Endothelial cell of umbilical vein (primary cell): ENCODE measurements around the gene DACT2. TPM values are rescaled to one million over a fixed set of nuclear protein-coding genes. Genes with fewer than 3 reads are reported as not detected.

Experiments
- BruUV-seq: library from RNA; stranded (reverse); fragments of 400-500 nt; replicated peaks from 2 replicates; lab custom pipeline; 2021; lab: Mats Ljungman, UMichigan
- CTCF ChIA-PET: fragments of 300-600, 350-600 bp; sonication (Branson Sonifier 250); formaldehyde crosslinking; loops from one replicate; lab custom pipeline; 2021; ENCODE audit warnings: antibody characterized with exemption, inconsistent platforms; lab: Charles Lee
- POLR2A ChIA-PET: fragments of 300-600, 350-600 bp; sonication (Branson Sonifier 250); formaldehyde crosslinking; loops from one replicate; lab custom pipeline; 2021; ENCODE audit warnings: antibody characterized with exemption, inconsistent platforms; lab: Charles Lee
- DNase-seq: peaks from one replicate; pipeline ENCODE4 v3.0.0-alpha.2; 2011; ENCODE audit warnings: low read depth, low spot score
- FAIRE-seq: peaks from 2 replicates; lab custom pipeline; 2011; peaks lifted over from hg19 to GRCh38; lab: Jason Lieb, UNC
- H2AFZ ChIP-seq: 2 replicates; pipeline ENCODE4 v1.6.0; 2012; ENCODE audit warnings: low read depth, low read length, control low read depth, inconsistent platforms
- H3K27ac ChIP-seq: 2 replicates; pipeline ENCODE4 v1.5.1; 2011; ENCODE audit warnings: low read depth, mild to moderate bottlenecking, control low read depth, low read length, moderate library complexity; ENCODE audit not compliant: insufficient read depth
- H3K27me3 ChIP-seq, 2 experiments: 2 replicates each; pipeline versions ENCODE4 v1.6.0 to v1.6.1; 2011; ENCODE audit warnings: low read length in 2 of 2, mixed read lengths in 1 of 2; ENCODE audit not compliant: control insufficient read depth in 2 of 2, insufficient read depth in 2 of 2
- H3K36me3 ChIP-seq, 2 experiments: 2 replicates in 1 of 2; 3 replicates in 1 of 2; pipeline ENCODE4 v1.5.1; 2011; ENCODE audit warnings: low read length in 2 of 2, mild to moderate bottlenecking in 1 of 2, moderate library complexity in 1 of 2; ENCODE audit not compliant: control insufficient read depth in 2 of 2, insufficient read depth in 2 of 2; ENCODE audit errors: extremely low read depth in 1 of 2
- H3K4me1 ChIP-seq: 3 replicates; pipeline ENCODE4 v1.5.1; 2011; ENCODE audit warnings: mild to moderate bottlenecking, low read length; ENCODE audit not compliant: control insufficient read depth, insufficient read depth; ENCODE audit errors: extremely low read depth
- H3K4me2 ChIP-seq: 2 replicates; pipeline ENCODE4 v1.6.1; 2011; ENCODE audit warnings: low read length, control low read depth, mixed read lengths; ENCODE audit not compliant: insufficient read depth
- H3K4me3 ChIP-seq, 3 experiments: fragments of 200-600 bp in 1 of 3; sonication (generic), shearing (Covaris generic) in 1 of 3; replicated peaks in 1 of 3; 2 replicates each; pipeline ENCODE4 v1.5.1; 2011 to 2016; ENCODE audit warnings: control low read depth in 3 of 3, low read length in 3 of 3, mild to moderate bottlenecking in 2 of 3, inconsistent platforms in 1 of 3, low read depth in 1 of 3, moderate library complexity in 1 of 3; ENCODE audit not compliant: insufficient read depth in 1 of 3
- H3K79me2 ChIP-seq: 2 replicates; pipeline ENCODE4 v1.6.0; 2012; ENCODE audit warnings: low read length, inconsistent platforms; ENCODE audit not compliant: control insufficient read depth, insufficient read depth
- H3K9ac ChIP-seq: replicated peaks from 2 replicates; pipeline ENCODE3; 2011; ENCODE audit warnings: low read length, control low read depth; ENCODE audit not compliant: insufficient read depth; ENCODE audit errors: extremely low read depth
- H3K9me1 ChIP-seq: replicated peaks from 3 replicates; pipeline ENCODE4 v1.6.0; 2011; ENCODE audit warnings: mild to moderate bottlenecking, low read length; ENCODE audit not compliant: control insufficient read depth, insufficient read depth; ENCODE audit errors: extremely low read depth
- H3K9me3 ChIP-seq: replicated peaks from 2 replicates; pipeline ENCODE4 v1.5.1; 2012; ENCODE audit warnings: low read length, inconsistent platforms; ENCODE audit not compliant: control insufficient read depth, insufficient read depth
- H4K20me1 ChIP-seq: replicated peaks from 2 replicates; pipeline ENCODE3; 2011; ENCODE audit warnings: mild to moderate bottlenecking, low read length; ENCODE audit not compliant: control insufficient read depth, insufficient read depth; ENCODE audit errors: extremely low read depth
- EZH2 ChIP-seq: IDR thresholded peaks from 2 replicates; pipeline ENCODE4 v1.6.1; 2012; ENCODE audit warnings: borderline replicate concordance, low read depth, mild to moderate bottlenecking, moderate library complexity, low read length, inconsistent platforms; ENCODE audit not compliant: severe bottlenecking
- FOS ChIP-seq: IDR thresholded peaks from 2 replicates; pipeline ENCODE4 v1.6.1; 2011; ENCODE audit warnings: mild to moderate bottlenecking, low read length, moderate library complexity, borderline replicate concordance; ENCODE audit not compliant: insufficient read depth
- GATA2 ChIP-seq: IDR thresholded peaks from 2 replicates; pipeline ENCODE4 v1.7.0; 2011; ENCODE audit warnings: low read depth, mild to moderate bottlenecking, moderate library complexity, mixed read lengths, low read length; ENCODE audit not compliant: insufficient read length, insufficient read depth
- JUN ChIP-seq: IDR thresholded peaks from 2 replicates; pipeline ENCODE4 v1.6.1; 2011; ENCODE audit warnings: borderline replicate concordance, low read depth; ENCODE audit not compliant: insufficient read length, insufficient read depth
- MAX ChIP-seq: IDR thresholded peaks from 2 replicates; pipeline ENCODE4 v1.6.1; 2011; ENCODE audit not compliant: insufficient read depth, insufficient read length
- MYC ChIP-seq: IDR thresholded peaks from one replicate; pipeline ENCODE4 v1.6.1; 2011; ENCODE audit warnings: mild to moderate bottlenecking, low read depth, low read length
- POLR2A ChIP-seq: IDR thresholded peaks from 2 replicates; pipeline ENCODE4 v1.6.1; 2012; ENCODE audit warnings: low read depth, mild to moderate bottlenecking, control low read depth, low read length
- POLR2AphosphoS5 ChIP-seq: IDR thresholded peaks from 2 replicates; pipeline ENCODE4 v1.6.1; 2012; ENCODE audit warnings: low read depth, mild to moderate bottlenecking, control low read depth, low read length, moderate library complexity; ENCODE audit not compliant: insufficient read depth
- dilution Hi-C: fragments of 300-500 bp; cut with MboI; formaldehyde crosslinking; loops from one replicate; pipeline ENCODE4 v1.15.0; 2019; ENCODE audit warnings: low sequenced_read_pairs; ENCODE audit not compliant: extremely low pct_ligation_motif_present
- intact Hi-C: fragments of 100-400 bp; cut with micrococcal nuclease; formaldehyde crosslinking; loops from one replicate; pipeline ENCODE4 v1.10.0; 2022
- polyA plus RNA-seq, 4 experiments: library from polyadenylated mRNA; depleted of rRNA in 3 of 4; stranded (reverse) in 3 of 4; unstranded in 1 of 4; fragments of >200 nt; gene quantifications; 2 replicates each; pipeline versions ENCODE4 v1.2.1 to v1.2.3, GENCODE V29; 2011 to 2012; ENCODE audit warnings: missing spikeins in 1 of 4
- total RNA-seq: library from RNA; stranded (reverse); gene quantifications from 2 replicates; pipeline ENCODE4 v1.2.3, GENCODE V29; 2021
- TF ChIP-seq, protein P1 (sequence below), 2 donors: IDR thresholded peaks; 1 replicate in 1 of 2; 2 replicates in 1 of 2; pipeline ENCODE4 v1.5.1; 2011; ENCODE audit warnings: low read length in 2 of 2, mild to moderate bottlenecking in 2 of 2, moderate library complexity in 2 of 2, control low read depth in 1 of 2, inconsistent platforms in 1 of 2, low read depth in 1 of 2; ENCODE audit not compliant: insufficient read depth in 1 of 2; ENCODE audit errors: extremely low read depth in 1 of 2

DACT2 gene
- total and polyA plus RNA-seq, 2 donors (not counting 3 experiments of a cell fraction or from before 2014, with no cell fraction given) = not detected

DNA sequence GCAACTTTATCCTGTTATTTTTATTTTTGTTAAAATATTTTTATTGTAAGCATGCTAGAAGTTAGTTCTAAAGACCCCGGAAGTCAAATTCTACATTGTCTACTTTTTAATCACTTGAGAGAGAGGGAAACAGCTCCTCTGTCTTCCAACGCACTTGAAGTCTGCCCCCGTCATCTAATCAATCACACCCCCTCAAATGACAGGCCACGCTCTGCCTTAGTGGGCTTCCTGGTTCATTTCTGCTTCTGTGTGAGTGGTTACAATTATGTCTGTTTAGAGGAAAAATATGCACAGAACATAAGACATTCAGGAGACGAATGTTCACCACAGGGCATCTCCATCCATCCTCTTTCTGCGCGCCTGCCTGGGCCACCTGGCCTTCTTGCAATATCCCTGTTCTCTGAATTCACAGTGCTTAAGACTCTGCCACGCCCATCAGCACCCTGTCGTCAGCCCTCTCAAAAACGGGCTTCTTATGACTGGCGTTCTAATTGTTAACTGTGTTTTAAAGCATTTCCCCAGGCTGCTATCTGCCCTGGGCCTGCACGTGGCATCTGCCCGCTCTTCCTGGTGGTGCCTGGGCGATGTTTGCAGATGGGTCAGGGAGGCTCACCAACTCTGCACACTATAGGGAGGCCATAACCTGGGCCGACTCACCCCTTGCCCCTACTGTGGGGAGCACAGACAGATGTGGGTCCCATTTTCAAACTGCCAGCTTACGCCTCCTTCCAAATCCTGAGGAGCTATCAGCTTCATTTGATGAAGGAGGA lies 15.4 kb downstream of the DACT2 start:
- Histone ChIP-seq H2AFZ (no peak overlapping the region), H3K4me2 (no peak overlapping the region), H3K79me2 (no peaks in the 10 kb centered on the region), H3K27ac (no peak overlapping the region), H3K36me3 (no peaks in the 10 kb centered on the region), H3K4me1 (no peaks in the 10 kb centered on the region), H3K9me3 (no peaks in the 10 kb centered on the region), H3K27me3 (no peaks in the 10 kb centered on the region), H3K9ac (no peak overlapping the region), H4K20me1 (no peaks in the 10 kb centered on the region), H3K4me3 (no peak overlapping the region), H3K9me1 (no peaks in the 10 kb centered on the region)
- FAIRE-seq = no peak
- TF ChIP-seq MAX (no peak), FOS (no peak), POLR2A (no peak), GATA2 (no peak), POLR2AphosphoS5 (no peak), EZH2 (no peak), MYC (no peak), JUN (no peak)
- TF ChIP-seq, protein P1, sequence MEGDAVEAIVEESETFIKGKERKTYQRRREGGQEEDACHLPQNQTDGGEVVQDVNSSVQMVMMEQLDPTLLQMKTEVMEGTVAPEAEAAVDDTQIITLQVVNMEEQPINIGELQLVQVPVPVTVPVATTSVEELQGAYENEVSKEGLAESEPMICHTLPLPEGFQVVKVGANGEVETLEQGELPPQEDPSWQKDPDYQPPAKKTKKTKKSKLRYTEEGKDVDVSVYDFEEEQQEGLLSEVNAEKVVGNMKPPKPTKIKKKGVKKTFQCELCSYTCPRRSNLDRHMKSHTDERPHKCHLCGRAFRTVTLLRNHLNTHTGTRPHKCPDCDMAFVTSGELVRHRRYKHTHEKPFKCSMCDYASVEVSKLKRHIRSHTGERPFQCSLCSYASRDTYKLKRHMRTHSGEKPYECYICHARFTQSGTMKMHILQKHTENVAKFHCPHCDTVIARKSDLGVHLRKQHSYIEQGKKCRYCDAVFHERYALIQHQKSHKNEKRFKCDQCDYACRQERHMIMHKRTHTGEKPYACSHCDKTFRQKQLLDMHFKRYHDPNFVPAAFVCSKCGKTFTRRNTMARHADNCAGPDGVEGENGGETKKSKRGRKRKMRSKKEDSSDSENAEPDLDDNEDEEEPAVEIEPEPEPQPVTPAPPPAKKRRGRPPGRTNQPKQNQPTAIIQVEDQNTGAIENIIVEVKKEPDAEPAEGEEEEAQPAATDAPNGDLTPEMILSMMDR (IDR thresholded peaks at IDR 0.05; ENCODE audit: extremely low read depth in 1 of 2, insufficient read depth in 1 of 2, low read depth in 1 of 2, low read length in 2 of 2) = no peak
- BruUV-seq = no TSS peak
- dilution Hi-C loops = no loop called here
- intact Hi-C loops = no loop called here
- ChIA-PET CTCF (no interaction called here), POLR2A (no interaction called here)
- no peak for DNase-seq
